ENCODE measurements around the gene SMOC2.

DNA sequence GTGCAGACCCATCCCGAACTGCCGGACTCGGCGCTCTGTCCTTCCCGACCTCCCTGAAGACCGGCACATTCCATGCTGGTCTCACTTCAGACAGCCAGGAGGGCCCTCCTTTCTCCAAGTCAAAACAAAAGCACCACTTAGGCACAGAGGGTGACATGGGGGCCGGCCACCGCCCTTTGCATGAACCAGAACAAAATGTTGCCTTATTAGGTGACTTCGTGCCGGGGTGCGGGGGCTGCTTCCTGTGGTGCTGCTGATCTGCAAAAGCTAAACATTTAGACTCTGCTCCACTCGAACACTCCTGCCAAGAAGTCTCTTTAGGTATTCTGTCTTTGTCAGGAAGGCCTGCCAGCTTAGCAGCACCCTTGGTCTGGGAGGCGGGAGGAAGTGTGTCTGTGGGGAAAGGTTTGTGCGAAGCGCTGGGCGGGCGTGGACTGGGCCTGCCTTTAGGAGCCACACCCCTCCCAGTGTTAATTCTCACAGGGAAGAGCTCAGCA lies 133.8 kb downstream of the SMOC2 start:
- TF ChIP-seq JUND (CRISPR knock-in tag; IDR thresholded peaks at IDR 0.05) (no peak), AFF4 (CRISPR knock-in tag; IDR thresholded peaks at IDR 0.05) (no peak), CTCF (CRISPR knock-in tag; IDR thresholded peaks at IDR 0.05) (no peak), EZH2 (conservative IDR thresholded peaks at IDR 0.05; ENCODE audit: low read depth, low read length) (no peak), ZSCAN29 (CRISPR knock-in tag; conservative IDR thresholded peaks at IDR 0.05) (no peak), EP300 (IDR thresholded peaks at IDR 0.05; ENCODE audit: low read depth in 2 of 2, low read length in 2 of 2) (no peak), EP300 (CRISPR knock-in tag; IDR thresholded peaks at IDR 0.05; ENCODE audit: borderline replicate concordance) (no peak), RFX5 (IDR thresholded peaks at IDR 0.05; ENCODE audit: low read depth, low read length) (no peak), KLF11 (CRISPR knock-in tag; IDR thresholded peaks at IDR 0.05) (no peak)
- TF ChIP-seq, protein P1, sequence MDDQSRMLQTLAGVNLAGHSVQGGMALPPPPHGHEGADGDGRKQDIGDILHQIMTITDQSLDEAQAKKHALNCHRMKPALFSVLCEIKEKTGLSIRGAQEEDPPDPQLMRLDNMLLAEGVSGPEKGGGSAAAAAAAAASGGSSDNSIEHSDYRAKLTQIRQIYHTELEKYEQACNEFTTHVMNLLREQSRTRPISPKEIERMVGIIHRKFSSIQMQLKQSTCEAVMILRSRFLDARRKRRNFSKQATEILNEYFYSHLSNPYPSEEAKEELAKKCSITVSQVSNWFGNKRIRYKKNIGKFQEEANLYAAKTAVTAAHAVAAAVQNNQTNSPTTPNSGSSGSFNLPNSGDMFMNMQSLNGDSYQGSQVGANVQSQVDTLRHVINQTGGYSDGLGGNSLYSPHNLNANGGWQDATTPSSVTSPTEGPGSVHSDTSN (CRISPR knock-in tag; IDR thresholded peaks at IDR 0.05; ENCODE audit: borderline replicate concordance) = no peak
- TF ChIP-seq, protein P2, sequence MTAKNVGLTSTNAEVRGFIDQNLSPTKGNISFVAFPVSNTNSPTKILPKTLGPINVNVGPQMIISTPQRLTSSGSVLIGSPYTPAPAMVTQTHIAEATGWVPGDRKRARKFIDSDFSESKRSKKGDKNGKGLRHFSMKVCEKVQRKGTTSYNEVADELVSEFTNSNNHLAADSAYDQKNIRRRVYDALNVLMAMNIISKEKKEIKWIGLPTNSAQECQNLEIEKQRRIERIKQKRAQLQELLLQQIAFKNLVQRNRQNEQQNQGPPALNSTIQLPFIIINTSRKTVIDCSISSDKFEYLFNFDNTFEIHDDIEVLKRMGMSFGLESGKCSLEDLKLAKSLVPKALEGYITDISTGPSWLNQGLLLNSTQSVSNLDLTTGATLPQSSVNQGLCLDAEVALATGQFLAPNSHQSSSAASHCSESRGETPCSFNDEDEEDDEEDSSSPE (CRISPR knock-in tag; IDR thresholded peaks at IDR 0.05) = no peak

Data from HepG2 (cell line).